Measurements from ENCODE around the gene HNRNPA2B1.
"Not testable (repeated sequence)": the region's sequence is repeated elsewhere in the genome, so short reads cannot be mapped to it uniquely, and the experiment has no call there.

Gene HNRNPA2B1

DNA sequence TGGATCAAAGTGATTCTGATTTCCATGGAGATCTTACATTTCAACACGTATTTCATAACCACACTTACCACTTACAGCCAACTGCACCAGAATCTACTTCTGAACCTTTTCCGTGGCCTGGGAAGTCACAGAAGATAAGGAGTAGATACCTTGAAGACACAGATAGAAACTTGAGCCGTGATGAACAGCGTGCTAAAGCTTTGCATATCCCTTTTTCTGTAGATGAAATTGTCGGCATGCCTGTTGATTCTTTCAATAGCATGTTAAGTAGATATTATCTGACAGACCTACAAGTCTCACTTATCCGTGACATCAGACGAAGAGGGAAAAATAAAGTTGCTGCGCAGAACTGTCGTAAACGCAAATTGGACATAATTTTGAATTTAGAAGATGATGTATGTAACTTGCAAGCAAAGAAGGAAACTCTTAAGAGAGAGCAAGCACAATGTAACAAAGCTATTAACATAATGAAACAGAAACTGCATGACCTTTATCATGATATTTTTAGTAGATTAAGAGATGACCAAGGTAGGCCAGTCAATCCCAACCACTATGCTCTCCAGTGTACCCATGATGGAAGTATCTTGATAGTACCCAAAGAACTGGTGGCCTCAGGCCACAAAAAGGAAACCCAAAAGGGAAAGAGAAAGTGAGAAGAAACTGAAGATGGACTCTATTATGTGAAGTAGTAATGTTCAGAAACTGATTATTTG, 15.3 kb downstream of the HNRNPA2B1 start:
- Histone ChIP-seq H3K4me2 (ENCODE audit: low read length) (no peak overlapping the region), H3K9ac (ENCODE audit: low read length) (no peak overlapping the region), H3K27ac (ENCODE audit: low read length) (peak overlapping the region; percentile 43), H3K9me3 (ENCODE audit: insufficient read depth, low read length) (no peaks in the 10 kb centered on the region), H2AFZ (ENCODE audit: low read depth, low read length) (no peak overlapping the region), H3K4me1 (ENCODE audit: low read length) (0 out of 2 replicates have a peak, but pooled peaks cover 5% of the 10 kb centered on the region), H3K4me3 (ENCODE audit: low read length) (no peak overlapping the region), H4K20me1 (ENCODE audit: insufficient read depth, low read length) (peaks cover 38% of the 10 kb centered on the region), H3K79me2 (ENCODE audit: low read length) (peaks cover 25% of the 10 kb centered on the region), H3K36me3 (replicated peaks; ENCODE audit: low read depth, low read length) (peaks cover 39% of the 10 kb centered on the region), H3K27me3 (ENCODE audit: low read depth, low read length) (no peaks in the 10 kb centered on the region)
- TF ChIP-seq, protein P1, sequence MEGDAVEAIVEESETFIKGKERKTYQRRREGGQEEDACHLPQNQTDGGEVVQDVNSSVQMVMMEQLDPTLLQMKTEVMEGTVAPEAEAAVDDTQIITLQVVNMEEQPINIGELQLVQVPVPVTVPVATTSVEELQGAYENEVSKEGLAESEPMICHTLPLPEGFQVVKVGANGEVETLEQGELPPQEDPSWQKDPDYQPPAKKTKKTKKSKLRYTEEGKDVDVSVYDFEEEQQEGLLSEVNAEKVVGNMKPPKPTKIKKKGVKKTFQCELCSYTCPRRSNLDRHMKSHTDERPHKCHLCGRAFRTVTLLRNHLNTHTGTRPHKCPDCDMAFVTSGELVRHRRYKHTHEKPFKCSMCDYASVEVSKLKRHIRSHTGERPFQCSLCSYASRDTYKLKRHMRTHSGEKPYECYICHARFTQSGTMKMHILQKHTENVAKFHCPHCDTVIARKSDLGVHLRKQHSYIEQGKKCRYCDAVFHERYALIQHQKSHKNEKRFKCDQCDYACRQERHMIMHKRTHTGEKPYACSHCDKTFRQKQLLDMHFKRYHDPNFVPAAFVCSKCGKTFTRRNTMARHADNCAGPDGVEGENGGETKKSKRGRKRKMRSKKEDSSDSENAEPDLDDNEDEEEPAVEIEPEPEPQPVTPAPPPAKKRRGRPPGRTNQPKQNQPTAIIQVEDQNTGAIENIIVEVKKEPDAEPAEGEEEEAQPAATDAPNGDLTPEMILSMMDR (IDR thresholded peaks at IDR 0.05; ENCODE audit: low read depth, low read length): no peak

DNA sequence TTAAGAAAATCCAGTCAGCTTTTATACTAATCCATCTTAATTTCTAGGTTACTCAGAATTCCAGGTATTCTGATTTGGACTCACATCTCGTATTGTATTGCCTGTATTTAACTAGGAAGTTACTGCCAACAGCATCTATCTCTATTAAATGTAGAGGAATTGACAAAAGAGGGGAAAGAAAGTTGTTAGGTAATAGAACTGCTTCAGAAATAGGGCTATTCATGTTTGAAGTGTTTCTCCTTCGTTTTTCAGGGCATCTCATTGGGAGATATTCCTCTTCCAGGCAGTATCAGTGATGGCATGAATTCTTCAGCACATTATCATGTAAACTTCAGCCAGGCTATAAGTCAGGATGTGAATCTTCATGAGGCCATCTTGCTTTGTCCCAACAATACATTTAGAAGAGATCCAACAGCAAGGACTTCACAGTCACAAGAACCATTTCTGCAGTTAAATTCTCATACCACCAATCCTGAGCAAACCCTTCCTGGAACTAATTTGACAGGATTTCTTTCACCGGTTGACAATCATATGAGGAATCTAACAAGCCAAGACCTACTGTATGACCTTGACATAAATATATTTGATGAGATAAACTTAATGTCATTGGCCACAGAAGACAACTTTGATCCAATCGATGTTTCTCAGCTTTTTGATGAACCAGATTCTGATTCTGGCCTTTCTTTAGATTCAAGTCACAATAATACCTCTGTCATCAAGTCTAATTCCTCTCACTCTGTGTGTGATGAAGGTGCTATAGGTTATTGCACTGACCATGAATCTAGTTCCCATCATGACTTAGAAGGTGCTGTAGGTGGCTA, 16.1 kb downstream of the HNRNPA2B1 start:
- Histone ChIP-seq H4K20me1 (ENCODE audit: insufficient read depth, low read length) (peaks cover 31% of the 10 kb centered on the region), H3K79me2 (ENCODE audit: low read length) (peaks cover 20% of the 10 kb centered on the region), H3K36me3 (replicated peaks; ENCODE audit: low read depth, low read length) (peaks cover 33% of the 10 kb centered on the region), H3K27ac (ENCODE audit: low read length) (peak overlapping the region; percentile 43)
- H3K4me2 ChIP-seq (ENCODE audit: low read length); H3K9me3 ChIP-seq (ENCODE audit: insufficient read depth, low read length); H3K9ac ChIP-seq (ENCODE audit: low read length); H3K4me3 ChIP-seq (ENCODE audit: low read length); H3K27me3 ChIP-seq (ENCODE audit: low read depth, low read length); H2AFZ ChIP-seq (ENCODE audit: low read depth, low read length); H3K4me1 ChIP-seq (ENCODE audit: low read length): not testable (repeated sequence)

DNA sequence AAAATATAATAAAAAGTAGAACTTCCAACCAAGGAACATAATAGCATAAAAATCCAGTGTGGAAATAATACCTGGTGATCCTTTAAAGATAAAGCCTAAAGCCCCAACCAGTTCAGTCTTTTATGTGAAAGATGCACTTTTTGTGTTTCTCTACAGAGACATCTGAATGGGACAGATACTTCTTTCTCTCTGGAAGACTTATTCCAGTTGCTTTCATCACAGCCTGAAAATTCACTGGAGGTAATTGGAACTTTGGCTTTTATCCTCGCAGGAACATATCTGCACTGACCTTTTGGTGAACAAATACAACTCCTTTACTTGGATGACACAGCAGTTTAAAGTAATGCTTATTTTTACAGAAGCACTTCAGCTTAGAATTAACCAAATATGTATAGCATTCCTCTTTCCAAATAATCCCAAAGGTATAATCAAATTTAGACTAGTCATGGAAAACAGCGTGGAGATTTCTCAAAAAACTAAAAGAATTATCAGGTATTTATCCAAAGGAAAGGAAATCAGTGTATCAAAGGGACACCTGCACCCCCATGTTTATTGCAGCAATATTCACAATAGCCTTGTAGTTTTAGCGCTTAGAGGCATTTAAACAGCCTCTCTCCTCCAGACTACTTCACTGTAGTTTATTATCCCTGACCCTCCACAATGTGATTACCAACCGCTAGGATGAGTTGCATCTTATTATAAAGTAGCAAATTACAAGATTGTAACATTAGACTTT, 16.8 kb downstream of the HNRNPA2B1 start:
- H3K4me2 ChIP-seq (ENCODE audit: low read length): no peak overlapping the region
- peaks cover 26% of the 10 kb centered on the region for H3K36me3 ChIP-seq (replicated peaks; ENCODE audit: low read depth, low read length)
- peak overlapping the region; percentile 43 for H3K27ac ChIP-seq (ENCODE audit: low read length)
- no peak overlapping the region for H3K9ac ChIP-seq (ENCODE audit: low read length)
- peaks cover 23% of the 10 kb centered on the region for H4K20me1 ChIP-seq (ENCODE audit: insufficient read depth, low read length)
- no peak overlapping the region for H3K4me3 ChIP-seq (ENCODE audit: low read length)
- H3K9me3 ChIP-seq (ENCODE audit: insufficient read depth, low read length): no peaks in the 10 kb centered on the region
- TF ChIP-seq, protein P1 (IDR thresholded peaks at IDR 0.05; ENCODE audit: low read depth, low read length): no peak
- no peak for TF ChIP-seq EZH2phosphoT487 (IDR thresholded peaks at IDR 0.05; ENCODE audit: low read depth)
- H3K4me1 ChIP-seq (ENCODE audit: low read length): 0 out of 2 replicates have a peak, but pooled peaks cover 3% of the 10 kb centered on the region
- peaks cover 15% of the 10 kb centered on the region for H3K79me2 ChIP-seq (ENCODE audit: low read length)
- no peak overlapping the region for H2AFZ ChIP-seq (ENCODE audit: low read depth, low read length)
- H3K27me3 ChIP-seq (ENCODE audit: low read depth, low read length): no peaks in the 10 kb centered on the region

DNA sequence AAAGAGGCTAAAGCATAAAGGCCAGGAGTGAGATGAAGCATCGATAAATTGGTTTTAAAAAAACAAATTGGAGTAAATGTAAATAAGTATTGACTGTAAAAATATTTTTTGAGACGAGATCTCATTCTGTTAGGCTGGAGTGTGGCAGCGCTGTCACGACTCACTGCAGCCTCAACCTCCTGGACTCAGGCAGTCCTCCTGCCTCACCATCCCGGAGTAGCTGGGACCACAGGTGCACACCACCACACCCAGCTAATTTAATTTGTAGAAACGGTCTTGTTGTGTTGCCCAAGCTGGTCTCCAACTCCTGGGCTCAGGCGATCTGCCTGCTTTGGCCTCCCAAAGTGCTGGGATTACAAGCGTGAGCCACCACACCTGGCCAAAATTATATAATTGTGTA, 17.8 kb downstream of the HNRNPA2B1 start:
- Histone ChIP-seq H3K36me3 (replicated peaks; ENCODE audit: low read depth, low read length) (peaks cover 15% of the 10 kb centered on the region), H3K4me1 (ENCODE audit: low read length) (no peaks in the 10 kb centered on the region), H3K4me3 (ENCODE audit: low read length) (no peak overlapping the region), H3K27ac (ENCODE audit: low read length) (no peak overlapping the region; the same call in 1 of the 2 replicates), H3K9me3 (ENCODE audit: insufficient read depth, low read length) (no peaks in the 10 kb centered on the region), H3K27me3 (ENCODE audit: low read depth, low read length) (no peaks in the 10 kb centered on the region), H3K79me2 (ENCODE audit: low read length) (peaks cover 5% of the 10 kb centered on the region; the same call in 1 of the 2 replicates), H2AFZ (ENCODE audit: low read depth, low read length) (no peak overlapping the region), H3K4me2 (ENCODE audit: low read length) (no peak overlapping the region), H3K9ac (ENCODE audit: low read length) (no peak overlapping the region), H4K20me1 (ENCODE audit: insufficient read depth, low read length) (peaks cover 14% of the 10 kb centered on the region)
- TF ChIP-seq, protein P1 (IDR thresholded peaks at IDR 0.05; ENCODE audit: low read depth, low read length): no peak
- no peak for TF ChIP-seq EZH2phosphoT487 (IDR thresholded peaks at IDR 0.05; ENCODE audit: low read depth)
